Glomerular visceral epithelial cell (primary cell): ENCODE measurements around the gene MYLIP.
A peak's percentile ranks its signal among the peaks of the same experiment; 100 is the strongest.

ENCODE experiments used
- DNase-seq: peaks from one replicate; pipeline ENCODE4 v3.0.0-alpha.2; 2016; ENCODE audit errors: extremely low spot score

MYLIP gene

DNA sequence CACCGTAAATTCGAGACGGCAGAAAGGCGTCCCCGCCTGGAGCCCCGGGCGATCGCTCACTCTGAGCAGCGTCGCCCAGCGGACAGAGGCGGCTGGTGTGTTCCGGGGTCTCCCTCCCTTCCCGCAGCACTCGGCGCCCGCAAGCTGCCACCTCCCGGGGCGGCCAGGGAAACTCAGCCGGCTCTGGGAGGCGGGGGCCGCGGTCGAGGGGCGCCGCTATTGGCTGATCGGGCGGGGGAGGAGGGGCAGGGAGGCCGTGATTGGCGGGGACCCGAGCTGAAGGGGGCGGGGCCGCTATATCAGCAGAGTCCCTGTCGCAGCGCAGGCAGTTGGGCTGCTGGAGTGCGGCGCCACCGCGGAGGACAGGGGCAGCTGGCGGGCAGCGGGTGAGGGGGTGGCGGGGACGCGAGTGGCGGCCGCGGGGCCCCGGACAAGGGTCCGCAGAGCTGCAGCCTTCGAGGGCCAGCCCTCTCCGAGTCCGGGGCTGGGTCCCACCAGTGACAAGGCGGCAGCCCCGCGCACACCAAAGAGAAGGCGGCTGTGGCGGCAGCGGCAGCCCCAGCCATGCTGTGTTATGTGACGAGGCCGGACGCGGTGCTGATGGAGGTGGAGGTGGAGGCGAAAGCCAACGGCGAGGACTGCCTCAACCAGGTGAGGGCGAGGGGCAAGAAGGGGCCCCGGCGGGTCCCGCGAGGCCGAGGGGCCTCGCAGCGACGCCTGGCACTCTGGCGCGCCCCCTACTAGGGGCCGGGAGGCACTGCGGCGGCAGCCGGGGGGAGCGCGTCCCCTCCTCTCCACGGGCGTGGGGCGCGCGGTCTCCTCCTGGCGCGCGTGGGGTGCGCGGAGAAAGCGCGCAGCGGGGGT, at the start of gene MYLIP:
Gene MYLIP (plus strand): TSS at position 328 of the 864 bp plus-strand sequence. CDS start 237 bp downstream, at position 565.
- DNase-seq = peak; percentile 95

DNA sequence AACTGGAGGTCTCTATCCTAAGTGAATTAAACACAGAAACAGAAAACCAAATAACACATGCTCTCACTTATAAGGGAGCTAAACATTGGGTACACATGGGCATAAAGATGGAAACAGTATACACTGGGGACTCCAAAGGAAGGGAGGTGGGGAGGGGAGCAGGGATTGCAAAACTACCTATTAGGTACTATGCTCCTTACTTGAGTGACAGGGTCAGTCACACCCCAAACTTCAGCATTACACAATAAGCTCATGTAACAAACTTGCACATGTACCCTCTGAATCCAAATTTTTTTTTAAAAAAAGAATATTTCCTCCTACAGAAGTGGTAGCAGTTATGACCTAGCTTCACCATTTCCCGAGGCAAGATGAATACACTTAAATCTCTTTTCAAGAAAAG, 49.5 kb upstream of the MYLIP start:
- no peak for DNase-seq

DNA sequence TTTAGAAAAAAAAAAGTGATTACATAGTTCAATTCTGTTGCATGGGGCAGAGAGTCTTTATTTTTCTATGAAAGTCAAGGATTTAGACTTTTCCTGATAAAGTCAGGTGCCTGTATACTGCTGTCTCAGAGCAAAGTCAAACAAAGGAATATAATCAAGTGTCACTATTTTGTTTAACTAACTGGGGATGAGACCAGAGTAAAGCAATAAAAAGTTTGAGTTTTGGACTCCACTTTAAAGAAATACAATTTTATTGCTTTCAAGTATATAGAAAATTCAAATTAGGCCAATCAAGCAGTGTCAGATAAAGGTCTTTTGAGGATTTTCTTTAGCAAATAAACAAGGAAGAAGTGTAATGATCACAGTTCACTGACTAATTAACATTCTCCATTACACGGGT, 48.7 kb upstream of the MYLIP start:
- no peak for DNase-seq

DNA sequence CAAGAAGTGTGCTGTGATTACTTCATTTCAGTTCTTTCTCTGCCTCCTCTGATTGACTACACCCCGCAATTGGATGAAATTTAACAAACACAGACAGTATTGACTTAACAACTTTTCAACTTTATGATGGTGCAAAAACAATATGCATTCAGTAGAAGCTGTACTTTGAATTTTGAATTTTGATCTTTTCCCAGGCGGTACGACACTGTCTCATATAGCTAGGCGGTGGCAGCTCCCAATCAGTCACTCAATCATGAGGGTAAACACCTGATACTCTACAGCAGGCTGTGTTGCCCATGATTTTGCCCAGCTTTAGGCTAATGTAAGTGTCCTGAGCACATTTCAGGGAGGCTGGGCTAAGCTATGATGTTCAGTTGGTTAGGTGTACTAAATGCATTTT, 47.6 kb upstream of the MYLIP start:
- DNase-seq = no peak

DNA sequence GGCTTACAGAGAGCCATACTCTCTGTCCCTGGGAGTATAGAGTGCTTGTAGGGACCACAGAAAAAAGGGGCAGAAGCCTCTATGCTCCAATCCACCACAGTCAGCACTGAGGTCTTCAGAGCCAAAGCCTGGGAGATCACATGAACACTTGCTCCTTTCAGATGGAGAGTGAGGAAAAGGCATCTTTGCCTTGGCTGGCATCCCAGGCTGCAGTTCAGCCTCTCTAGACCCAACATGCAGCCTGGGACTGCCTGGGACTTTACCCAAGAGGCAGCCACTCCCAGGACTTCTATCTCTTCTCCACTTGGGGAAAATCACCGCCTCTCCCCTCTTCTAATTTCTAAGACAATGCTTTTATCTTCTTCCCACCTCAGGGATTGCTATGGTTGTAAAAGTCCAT, 46.5 kb upstream of the MYLIP start:
- no peak for DNase-seq

DNA sequence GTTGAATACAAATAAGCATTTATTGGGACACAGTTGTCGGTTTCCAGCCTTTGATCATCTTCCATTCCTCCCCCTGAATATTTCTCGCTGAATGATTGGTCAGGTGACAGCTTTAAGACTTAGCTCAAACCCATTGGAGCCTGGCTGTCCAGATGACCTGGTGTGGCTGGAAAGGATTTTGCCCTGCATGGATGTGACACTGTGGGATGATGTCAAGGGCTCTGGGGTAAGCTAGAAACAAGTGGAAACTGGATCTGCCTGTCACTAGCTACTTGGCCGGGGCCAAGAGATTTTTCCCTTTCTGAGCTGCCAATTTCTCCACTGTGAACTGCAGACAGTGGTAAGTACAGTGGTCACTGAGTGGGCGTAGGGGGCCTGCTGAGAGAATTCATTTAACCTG, 41.9 kb upstream of the MYLIP start:
- DNase-seq = no peak

DNA sequence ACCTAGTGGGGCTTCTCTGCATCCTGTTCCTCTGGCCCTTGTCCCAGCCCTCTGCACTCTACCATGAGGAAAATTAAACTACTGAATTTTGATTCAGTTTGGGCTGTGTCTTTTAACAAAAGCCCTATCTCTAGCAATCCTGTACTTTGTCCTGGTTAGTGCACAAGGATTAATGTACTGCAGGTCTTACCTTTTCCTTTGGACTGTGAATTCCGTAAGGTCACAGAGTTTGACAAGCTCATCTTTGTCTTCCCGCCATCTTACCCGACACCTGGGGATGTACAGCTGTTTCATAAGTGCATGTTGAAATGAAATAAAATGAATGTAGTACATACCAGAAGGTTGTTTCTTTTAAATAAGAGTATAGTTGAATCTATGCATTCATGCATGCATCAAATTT, 41.5 kb upstream of the MYLIP start:
- no peak for DNase-seq

DNA sequence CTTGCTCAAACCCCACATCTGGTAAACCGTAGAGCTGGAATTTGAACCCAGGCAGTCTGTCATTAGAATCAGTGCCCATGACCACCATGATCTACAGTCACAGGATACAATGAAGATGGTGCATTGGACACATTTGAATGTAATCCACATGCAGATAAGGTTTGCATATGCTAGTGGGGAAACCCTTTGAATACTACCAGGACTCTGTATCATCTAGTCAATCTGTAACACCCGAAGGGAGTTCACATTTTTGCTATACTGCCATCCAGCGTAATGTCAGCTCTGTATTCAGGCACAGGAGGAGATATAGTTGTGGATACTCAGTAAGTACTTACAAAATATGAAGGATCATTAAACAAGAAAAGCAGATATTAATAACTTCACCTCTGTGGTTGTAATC, 40.5 kb upstream of the MYLIP start:
- DNase-seq = no peak

DNA sequence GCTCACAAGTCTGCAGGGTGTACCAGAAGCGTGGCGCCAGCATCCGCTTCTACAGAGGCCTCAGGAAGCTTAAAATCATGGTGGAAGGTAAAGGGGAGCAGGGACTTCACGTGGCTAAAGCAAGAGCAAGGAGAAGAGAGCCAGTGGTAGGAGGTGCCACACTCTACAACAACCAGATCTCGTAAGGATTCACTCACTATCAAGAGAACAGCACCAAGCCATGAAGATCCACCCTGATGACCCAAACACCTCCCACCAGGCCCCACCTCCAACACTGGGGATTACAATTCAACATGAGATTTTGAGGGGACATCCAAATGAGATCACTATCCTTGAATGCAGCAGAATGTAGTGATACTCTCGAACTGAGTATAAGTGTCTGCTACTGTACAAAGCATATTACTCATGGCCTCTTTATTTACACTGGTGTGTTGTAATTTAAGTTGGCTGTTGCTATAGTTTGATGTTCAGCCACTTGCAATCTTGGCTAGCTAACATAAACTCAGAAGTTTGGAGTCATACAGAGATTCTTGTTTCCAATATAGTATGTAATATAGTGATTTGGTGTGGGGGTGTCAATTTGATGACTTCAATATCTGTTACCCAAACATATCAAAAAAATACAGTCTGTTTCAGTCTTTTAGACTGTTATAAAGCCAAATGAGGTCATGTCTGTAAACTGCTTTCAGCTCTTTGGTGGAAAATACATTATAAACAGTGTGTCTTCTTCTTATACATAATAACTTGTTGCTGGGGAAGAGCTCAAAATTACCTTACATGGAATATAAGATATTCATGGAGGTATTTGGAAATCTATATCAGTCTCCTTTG, 39.4 kb upstream of the MYLIP start:
- no peak for DNase-seq

DNA sequence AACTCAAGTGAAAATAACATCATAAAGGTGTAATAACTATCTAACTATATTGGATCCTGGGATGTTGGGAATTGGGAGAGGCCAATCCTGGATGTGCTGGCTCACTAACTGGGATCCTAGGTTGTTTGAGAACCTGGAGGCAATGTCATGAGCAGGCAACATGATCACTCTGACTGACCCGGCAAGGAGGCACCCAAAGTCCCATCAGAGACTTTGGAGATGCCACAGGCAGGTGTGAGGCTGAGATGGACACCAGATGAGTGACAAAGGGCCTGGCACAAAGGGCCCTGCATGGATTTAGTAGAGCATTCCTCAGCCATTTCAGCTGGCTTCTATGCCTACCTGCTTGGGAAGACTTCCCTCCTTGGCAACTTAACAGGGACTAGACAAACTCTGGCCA, 38.4 kb upstream of the MYLIP start:
- DNase-seq = no peak

DNA sequence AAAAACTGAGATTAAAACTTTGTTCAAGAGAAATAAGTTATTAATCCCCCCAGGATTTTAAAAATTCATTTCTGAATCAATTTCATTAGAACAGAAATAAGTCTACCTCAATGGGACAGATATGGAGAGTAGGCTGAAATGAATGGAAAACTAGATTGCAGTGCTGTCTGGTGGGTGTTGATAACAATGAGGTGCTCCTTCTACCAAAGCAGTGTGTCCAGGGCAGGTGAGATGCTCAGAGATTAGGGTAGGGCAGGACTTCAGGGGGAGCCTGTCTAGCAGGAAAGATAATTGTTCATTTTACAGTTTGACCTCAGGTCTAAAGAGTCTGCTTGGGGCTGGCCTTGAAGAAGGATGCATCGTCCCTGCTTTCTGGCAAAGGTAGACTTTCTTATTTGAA, 38.0 kb upstream of the MYLIP start:
- DNase-seq = no peak

DNA sequence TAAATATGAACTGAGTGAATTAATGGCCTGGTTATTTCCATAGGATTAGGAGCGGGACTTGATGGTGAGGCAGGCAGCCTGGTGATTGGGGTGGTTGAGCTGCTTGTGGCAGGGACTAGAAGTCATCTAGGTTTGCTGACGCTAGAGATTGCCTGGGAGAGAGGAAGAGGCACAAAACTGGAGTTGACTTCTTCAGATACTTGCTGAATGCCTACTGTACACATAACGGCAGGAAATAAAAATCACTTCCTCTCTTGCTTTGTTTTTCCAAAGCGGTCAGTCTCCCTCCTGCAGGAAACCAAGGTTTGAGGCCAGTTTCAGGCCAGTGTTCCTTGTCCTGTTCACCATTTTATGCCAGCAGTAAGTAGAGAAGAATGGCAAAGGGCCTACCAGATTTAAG, 36.7 kb upstream of the MYLIP start:
- DNase-seq = no peak

DNA sequence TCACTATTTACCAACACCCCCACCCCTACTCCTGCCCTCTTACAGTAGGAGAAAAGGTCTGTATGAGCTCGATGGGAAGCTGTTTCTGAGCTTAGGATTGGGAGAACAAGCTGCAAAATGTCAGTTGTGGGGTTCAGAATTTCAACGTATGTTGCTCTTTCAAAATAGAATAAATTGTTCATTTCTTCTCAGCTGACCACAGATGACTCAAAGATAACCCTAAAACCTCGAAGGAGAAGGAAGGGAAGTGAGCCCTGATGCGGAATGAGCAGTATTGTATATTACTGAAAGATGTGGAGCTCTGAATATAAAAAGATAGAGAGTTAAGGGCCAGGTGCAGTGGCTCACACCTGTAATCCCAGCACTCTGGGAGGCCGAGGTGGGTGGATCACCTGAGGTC, 35.9 kb upstream of the MYLIP start:
- no peak for DNase-seq

DNA sequence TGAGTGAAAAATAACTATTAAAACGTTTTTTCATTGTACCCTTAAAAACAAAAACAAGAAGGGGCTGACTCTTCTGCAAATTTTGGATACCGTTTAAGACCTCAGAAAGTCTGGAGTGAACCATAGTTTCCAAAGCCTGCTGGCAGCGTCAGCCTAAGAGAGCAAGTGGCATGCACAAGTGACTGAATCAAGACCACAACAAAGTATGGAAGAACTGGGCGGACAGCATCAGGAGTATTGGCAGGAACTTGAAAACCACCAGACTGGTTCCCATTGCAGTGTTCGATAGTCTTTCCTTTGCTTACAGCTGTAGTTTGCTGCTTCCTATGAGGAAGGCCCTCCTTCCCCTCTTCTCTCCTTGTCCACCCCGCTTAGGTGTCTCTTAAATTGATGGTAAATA, 33.7 kb upstream of the MYLIP start:
- DNase-seq = no peak

DNA sequence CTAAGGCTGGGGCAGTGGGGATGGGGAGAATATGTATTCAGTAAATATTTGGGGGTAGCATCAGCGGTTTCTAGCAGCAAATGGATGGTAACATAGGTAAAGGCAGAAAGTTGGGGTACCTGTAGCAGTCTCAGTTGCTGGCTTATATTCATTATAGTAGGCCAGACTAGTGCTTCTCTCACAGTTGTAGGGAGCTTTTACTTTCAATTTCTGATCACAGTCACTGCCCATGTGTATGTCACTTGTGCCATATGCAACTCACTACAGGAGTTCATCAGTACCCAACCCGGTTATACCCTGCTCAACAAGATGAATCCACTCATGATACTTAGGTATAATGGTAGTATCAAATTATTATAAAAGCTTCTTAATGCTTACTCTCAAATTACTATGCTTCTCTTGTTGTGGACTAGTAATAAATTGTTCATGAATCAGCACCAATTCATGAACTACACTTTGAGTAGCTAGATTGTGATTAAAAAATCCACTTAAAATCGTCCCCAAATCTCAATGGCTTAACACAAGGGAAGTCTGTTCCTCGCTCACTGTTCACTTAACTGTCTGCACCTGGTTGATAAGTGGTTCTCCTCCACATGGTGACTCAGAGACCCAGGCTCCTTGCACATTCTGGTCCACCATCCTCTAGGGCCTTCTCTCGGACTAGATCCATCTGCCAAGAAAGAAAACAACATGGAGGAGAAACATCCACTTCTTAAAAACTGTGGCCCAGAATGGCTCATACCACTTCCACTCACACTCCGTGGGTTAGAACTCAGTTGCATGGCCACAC, 31.3 kb upstream of the MYLIP start:
- no peak for DNase-seq

DNA sequence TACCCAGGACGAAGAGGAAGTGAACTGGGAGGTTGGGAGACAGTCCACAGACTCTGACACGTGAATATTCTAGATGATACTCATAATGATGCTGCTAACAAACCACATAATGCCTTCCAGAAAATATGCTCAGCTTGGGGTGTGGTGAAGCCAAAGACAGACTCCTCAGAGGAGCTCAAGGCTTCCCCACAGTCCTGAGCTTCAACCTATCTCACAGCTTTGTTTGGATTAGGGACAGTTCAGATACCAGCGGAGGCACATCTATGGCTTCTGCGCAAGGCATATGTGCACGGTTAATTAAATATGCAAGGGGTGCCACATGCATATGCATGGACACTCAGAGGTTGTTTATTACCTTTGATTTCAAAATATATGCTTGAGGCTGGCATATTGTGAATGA, 30.7 kb upstream of the MYLIP start:
- no peak for DNase-seq

DNA sequence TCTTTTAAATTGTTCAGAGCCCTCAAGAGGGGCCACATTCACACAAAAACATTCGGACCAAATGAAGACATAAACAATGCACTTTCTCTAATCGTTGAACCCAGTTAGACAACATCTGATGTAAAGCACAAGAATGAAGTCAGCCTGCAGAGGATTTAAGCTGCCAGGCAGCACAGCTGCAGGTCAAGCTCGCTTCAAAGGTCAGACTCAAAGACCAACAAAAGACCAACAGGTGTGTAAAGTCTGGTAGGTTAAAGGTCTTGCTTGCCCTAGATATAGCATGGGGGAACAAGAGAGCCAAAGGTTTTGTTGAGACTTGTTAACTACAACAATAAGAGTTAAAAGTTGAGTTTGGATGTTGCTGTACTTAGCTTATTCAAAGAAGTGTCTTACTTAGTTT, 26.7 kb upstream of the MYLIP start:
- DNase-seq = no peak

DNA sequence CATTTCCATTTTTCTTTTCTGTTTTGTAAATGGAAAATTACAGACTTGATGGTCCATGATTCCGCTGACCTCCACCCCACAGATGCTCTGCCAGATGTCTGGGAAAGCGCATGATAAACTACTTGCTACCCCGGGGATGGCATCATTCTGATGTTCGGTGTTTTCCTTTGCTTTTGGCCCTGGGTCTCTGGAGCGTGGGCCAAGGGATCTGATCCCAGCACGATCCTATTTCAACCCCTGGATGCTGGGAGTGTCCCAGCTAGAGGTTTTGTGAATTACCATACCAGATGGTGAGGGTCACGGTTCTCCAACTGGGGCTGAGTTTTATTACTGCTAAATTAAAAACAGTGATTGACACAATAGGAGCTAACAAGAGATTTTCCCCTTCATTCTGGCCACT, 25.2 kb upstream of the MYLIP start:
- DNase-seq = no peak

DNA sequence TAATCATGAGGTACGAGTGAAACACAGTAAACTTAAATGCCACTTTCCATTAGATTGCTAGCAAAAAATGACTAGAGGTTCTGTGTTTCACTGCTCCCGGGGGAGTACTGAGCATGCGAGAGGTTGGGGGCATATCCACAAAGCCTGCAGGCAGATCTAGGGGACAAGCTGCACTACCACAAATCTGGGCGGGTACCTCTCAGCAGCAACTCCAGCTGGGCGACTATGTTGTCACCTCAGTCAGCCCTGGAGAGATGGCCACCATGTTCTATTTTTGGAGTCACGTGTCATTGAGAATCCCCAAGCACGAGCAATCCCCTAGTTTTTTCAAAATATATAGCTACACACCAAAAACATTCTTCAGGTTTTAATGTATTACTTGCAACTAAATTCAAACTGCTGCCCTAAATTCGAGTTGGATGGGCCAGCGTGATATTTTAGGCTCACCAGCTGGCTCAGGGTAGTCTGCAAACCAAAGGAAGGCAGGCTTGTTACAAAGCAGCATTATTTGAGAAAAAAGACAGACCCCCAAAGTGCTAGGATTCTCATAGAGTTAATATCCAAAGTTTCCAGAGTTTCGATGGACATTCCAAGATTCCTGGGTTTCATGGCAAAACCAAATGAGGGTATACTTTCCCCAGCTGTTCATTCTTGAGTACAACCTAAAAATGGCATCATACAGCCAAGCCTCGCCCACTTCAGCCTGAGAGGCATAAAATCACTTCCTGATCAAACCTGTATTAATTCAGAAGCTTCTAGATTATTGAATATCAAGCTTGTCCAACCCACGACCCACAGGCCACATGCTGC, 24.1 kb upstream of the MYLIP start:
- no peak for DNase-seq

DNA sequence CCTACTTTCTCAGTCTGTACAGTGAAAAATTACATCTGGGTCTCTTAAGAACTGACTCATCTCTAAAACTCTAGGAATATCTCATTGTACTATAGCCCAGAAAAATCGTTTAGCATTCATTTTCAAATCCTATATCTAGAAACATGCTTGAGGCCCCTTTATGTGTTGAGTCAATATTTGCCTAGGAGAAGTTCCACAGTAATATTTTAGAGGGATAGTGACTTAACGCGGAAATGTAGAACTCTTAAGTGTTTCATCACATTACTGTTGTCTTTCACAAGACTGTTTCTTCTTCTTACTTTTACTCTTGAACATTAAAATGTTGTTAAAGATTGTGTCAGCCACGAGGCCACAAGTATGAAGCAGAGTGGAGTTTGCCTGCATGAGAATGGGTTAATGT, 23.0 kb upstream of the MYLIP start:
- no peak for DNase-seq

DNA sequence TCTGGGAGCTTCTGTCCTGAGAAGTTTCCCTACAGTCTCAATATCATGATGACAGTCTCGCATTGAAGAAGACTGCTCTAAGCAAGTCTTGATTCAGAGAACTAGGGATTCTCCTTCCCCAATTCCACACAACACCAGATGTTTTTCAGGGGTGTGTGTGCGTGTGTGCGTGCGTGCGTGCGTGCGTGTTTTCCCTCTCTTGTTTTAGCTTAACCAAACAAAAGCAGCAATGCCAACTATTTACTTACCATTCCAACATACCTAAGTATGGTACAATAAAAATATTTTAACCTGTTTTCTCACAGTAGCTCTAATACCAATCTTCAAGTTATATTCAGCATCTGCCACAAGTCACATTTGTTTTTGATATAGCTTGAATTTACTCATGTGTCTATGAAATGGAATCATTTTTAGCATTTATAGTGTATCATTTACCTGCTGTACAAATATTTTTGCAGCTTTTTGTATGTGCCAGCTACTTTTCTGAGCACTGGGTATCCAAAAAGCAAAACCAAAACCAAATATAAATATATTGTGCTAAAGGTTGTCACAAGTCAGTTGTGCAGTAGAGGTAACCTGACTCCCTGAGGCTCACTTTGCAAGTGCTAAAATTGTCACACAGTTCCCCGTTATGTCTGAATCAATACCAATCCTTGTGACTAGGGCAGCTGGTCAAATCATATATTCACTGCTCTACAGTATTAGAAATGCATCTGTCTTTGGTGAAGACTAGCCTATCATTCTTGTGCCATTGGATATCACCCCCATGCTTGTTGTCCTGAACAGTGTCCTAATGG, 21.7 kb upstream of the MYLIP start:
- DNase-seq = no peak
